Adrenal gland (tissue), 12 donors: ENCODE results near the gene PLD3. TPM values are rescaled to one million over a fixed set of nuclear protein-coding genes. Genes with fewer than 3 reads are reported as not detected.

ENCODE experiments used
- DNase-seq, 7 donors: peaks; one replicate each; pipeline ENCODE4 v3.0.0-alpha.2; 2019 to 2020
- H3K27ac ChIP-seq, 5 donors: fragments of 200-600 bp; sonication (generic) in 4 of 5; 1 replicate in 3 of 5; 2 replicates in 2 of 5; pipeline versions ENCODE4 v1.5.1 to v1.8.0; 2016 to 2020; ENCODE audit warnings: mild to moderate bottlenecking in 1 of 5
- H3K27me3 ChIP-seq: fragments of 200-600 bp; 2 replicates; pipeline ENCODE4 v1.8.0; 2021
- H3K36me3 ChIP-seq, 2 donors: fragments of 200-600 bp; replicated peaks in 1 of 2; 1 replicate in 1 of 2; 2 replicates in 1 of 2; pipeline versions ENCODE4 v1.5.1 to v1.8.0; 2018 to 2022
- H3K4me1 ChIP-seq, 2 donors: fragments of 200-600 bp; replicated peaks in 1 of 2; 1 replicate in 1 of 2; 2 replicates in 1 of 2; pipeline versions ENCODE4 v1.5.1 to v1.8.0; 2018 to 2021
- H3K4me3 ChIP-seq, 4 donors: fragments of 200-600 bp; sonication (generic) in 3 of 4; one replicate each; pipeline ENCODE4 v1.5.1; 2016 to 2018
- H3K9me3 ChIP-seq, 3 donors: fragments of 200-600 bp; sonication (generic) in 1 of 3; replicated peaks in 1 of 3; 1 replicate in 2 of 3; 2 replicates in 1 of 3; pipeline versions ENCODE4 v1.5.1 to v1.8.0; 2016 to 2021
- POLR2A ChIP-seq, 2 donors: fragments of 450-650 bp; IDR thresholded peaks; one replicate each; pipeline ENCODE4 v1.6.1; 2017; ENCODE audit warnings: antibody characterized with exemption in 2 of 2, mild to moderate bottlenecking in 2 of 2, moderate library complexity in 1 of 2
- WGBS, 4 donors: extraction: QIAGEN DNeasy Blood & Tissue Kit in 2 of 4; methylation state at CpG; one replicate each; pipeline versions ENCODE4 v1.1.5 to v1.1.7; 2013 to 2017; 5-methylcytosine and 5-hydroxymethylcytosine counted together
- intact Hi-C, 2 donors: fragments of 100-400 bp; cut with DNase I; formaldehyde crosslinking; loops; one replicate each; pipeline versions ENCODE4 v1.14.1 to v1.15.0; 2022 to 2023
- polyA plus RNA-seq, 3 donors: library from polyadenylated mRNA; stranded (reverse); fragments of 200-250 nt in 2 of 3; fragments of 350-450 nt in 1 of 3; fragmentation: Illumina TruSeq in 1 of 3; extraction: RNeasy Lipid Tissue Mini Kit (QIAGEN cat#74804) in 1 of 3; gene quantifications; one replicate each; pipeline ENCODE4 v1.2.3, GENCODE V29; 2013 to 2014
- total RNA-seq, 9 donors: library from RNA; depleted of rRNA in 4 of 9; stranded (reverse); fragments of >200 nt in 4 of 9; fragments of 120-200 nt in 1 of 9; fragmentation: NEBNext Ultra II Directional in 1 of 9; extraction: Animal tissue kit (Norgen Biotek cat#: 25700) in 1 of 9; gene quantifications; one replicate each; pipeline versions ENCODE4 v1.1.0 to v1.2.4, GENCODE V29; 2013 to 2023
- TF ChIP-seq, protein P1 (sequence below), 6 experiments: fragments of 450-650 bp in 4 of 6; fragments of 200-600 bp in 2 of 6; sonication (generic) in 1 of 6; IDR thresholded peaks; 1 replicate in 5 of 6; 2 replicates in 1 of 6; pipeline versions ENCODE4 v1.5.1 to v1.8.0; 2016 to 2021; ENCODE audit warnings: antibody characterized with exemption in 6 of 6, mild to moderate bottlenecking in 2 of 6, moderate library complexity in 1 of 6
- donor health status: healthy with polysubstance abuse.
- donor health status: Bipolar disorder and iron deficiency.
- donor health status: DM: yes; HTN: yes; CAD: no.
- donor health status: DM: no; HTN: no; CAD: no.
- donor health status: DM: no; HTN: no; CAD: no.
- donor health status: DM: yes; HTN: yes; CAD: no.

The PLD3 gene
- total and polyA plus RNA-seq, 12 donors = 170 to 1,019 (median 415) TPM

GRCh38 chr19:40309666-40310065 is 38.8 kb upstream of the PLD3 start:
- H3K4me1 ChIP-seq = no peaks in the 10 kb centered on the region
- TF ChIP-seq, protein P1, sequence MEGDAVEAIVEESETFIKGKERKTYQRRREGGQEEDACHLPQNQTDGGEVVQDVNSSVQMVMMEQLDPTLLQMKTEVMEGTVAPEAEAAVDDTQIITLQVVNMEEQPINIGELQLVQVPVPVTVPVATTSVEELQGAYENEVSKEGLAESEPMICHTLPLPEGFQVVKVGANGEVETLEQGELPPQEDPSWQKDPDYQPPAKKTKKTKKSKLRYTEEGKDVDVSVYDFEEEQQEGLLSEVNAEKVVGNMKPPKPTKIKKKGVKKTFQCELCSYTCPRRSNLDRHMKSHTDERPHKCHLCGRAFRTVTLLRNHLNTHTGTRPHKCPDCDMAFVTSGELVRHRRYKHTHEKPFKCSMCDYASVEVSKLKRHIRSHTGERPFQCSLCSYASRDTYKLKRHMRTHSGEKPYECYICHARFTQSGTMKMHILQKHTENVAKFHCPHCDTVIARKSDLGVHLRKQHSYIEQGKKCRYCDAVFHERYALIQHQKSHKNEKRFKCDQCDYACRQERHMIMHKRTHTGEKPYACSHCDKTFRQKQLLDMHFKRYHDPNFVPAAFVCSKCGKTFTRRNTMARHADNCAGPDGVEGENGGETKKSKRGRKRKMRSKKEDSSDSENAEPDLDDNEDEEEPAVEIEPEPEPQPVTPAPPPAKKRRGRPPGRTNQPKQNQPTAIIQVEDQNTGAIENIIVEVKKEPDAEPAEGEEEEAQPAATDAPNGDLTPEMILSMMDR (IDR thresholded peaks at IDR 0.05) = no peak
- no peak for TF ChIP-seq POLR2A (IDR thresholded peaks at IDR 0.05)
- H3K27ac ChIP-seq = no peak overlapping the region
- no peak overlapping the region for H3K4me3 ChIP-seq
- intact Hi-C loops = loop anchor here in 1 of 2 donors (10.0 kb wide), 1 partner anchor 65 kb away; no protein-coding TSS in a partner anchor
- no peaks in the 10 kb centered on the region for H3K9me3 ChIP-seq
- WGBS, 4 donors = 79 to 88% (median 86%) methylated on average over 1 of the region's 1 CpG
- no peaks in the 10 kb centered on the region for H3K36me3 ChIP-seq
- no peaks in the 10 kb centered on the region for H3K27me3 ChIP-seq
- no peak for DNase-seq

DNA sequence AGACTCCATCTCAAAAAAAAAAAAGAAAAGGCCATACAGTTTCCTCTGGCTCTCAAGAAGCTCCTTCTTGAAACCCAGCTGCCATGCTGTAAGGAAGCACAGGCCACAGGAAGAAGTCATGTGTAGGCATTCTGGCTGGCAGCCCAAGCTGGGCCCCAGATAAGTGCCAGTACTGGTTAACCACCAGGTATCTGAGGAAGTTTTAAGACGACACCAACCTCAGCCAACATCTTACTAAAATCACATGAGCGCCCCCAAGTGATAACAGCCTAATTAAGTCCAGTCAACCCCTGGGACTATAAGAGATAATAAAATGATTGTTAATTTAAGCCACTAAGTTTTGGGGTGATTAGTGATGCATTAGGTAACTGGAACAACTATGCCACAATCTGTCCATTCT is 36.0 kb upstream of the PLD3 start:
- intact Hi-C loops = no loop called here
- Histone ChIP-seq H3K9me3 (no peaks in the 10 kb centered on the region), H3K4me1 (no peaks in the 10 kb centered on the region), H3K4me3 (no peak overlapping the region), H3K36me3 (no peaks in the 10 kb centered on the region), H3K27ac (no peak overlapping the region), H3K27me3 (no peaks in the 10 kb centered on the region)
- TF ChIP-seq POLR2A (IDR thresholded peaks at IDR 0.05) = no peak
- TF ChIP-seq, protein P1 (IDR thresholded peaks at IDR 0.05) = no peak
- WGBS, 4 donors = 45 to 87% (median 78%) methylated on average over 2 of the region's 2 CpGs
- no peak for DNase-seq

DNA sequence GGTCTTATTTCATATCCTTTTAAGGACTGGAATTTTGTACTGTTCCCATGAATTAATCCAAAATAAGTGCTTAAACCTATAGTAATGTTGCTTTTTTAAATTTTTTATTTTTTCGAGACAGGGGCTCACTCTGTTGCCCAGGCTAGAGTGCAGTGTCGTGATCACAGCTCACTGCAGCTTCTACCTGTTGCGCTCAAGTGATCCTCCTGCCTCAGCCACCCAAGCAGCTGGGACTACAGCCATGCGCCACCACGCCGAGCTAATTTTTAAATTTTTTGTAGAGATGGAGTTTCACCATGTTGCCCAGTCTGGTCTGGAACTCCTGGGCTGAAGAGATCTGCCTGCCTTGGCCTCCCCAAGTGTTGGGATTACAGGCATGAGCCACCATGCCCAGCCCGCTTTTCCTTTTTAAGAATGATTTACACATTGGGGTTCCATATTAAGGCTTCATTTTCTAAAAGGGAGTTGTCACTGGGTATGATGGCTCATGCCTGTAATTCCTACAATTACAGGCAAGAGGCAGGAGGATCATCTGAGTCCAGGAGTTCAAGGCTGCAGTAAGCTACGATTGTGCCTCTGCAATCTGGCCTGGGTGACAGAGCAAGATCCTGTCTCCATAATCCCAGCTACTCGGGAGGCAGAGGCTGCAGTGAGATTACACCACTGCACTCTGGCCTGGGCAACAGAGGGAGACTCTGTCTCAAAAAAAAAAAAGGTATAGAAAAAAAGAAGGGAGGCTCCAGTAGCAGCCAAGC is 35.1 kb upstream of the PLD3 start:
- intact Hi-C loops = no loop called here
- no peaks in the 10 kb centered on the region for H3K27me3 ChIP-seq
- no peaks in the 10 kb centered on the region for H3K9me3 ChIP-seq
- no peaks in the 10 kb centered on the region for H3K4me1 ChIP-seq
- no peak for DNase-seq
- TF ChIP-seq, protein P1 (IDR thresholded peaks at IDR 0.05) = no peak
- no peak for TF ChIP-seq POLR2A (IDR thresholded peaks at IDR 0.05)
- H3K36me3 ChIP-seq = peaks cover 0 to 3% of the 10 kb centered on the region in 2 donors
- no peak overlapping the region for H3K27ac ChIP-seq
- 82 to 91% (median 86%) methylated on average over 9 of the region's 9 CpGs for WGBS, 4 donors
- H3K4me3 ChIP-seq = no peak overlapping the region

DNA sequence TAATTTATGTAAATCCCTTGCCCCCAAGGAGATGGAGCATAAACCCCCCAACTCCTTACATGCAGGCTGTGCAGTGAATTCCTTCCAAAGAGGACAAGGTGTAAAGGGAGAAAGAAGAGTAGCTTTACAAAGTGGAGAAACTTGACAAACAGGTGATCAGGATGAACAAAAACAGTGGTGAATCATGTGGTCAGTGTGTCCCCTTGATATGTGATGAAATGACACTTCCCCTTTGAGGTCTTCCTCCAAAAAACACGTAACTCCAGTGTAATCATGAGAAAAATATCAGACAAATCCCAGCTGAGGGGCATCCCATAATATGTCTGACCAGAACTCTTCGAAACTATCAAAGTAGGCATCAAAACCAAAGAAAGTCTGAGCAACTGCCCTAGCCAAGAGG is 33.8 kb upstream of the PLD3 start:
- intact Hi-C loops = no loop called here
- DNase-seq = no peak
- Histone ChIP-seq H3K4me3 (no peak overlapping the region), H3K36me3 (peaks cover 0 to 4% of the 10 kb centered on the region in 2 donors), H3K27me3 (no peaks in the 10 kb centered on the region), H3K4me1 (no peaks in the 10 kb centered on the region), H3K9me3 (no peaks in the 10 kb centered on the region), H3K27ac (no peak overlapping the region)
- TF ChIP-seq, protein P1 (IDR thresholded peaks at IDR 0.05) = no peak
- no peak for TF ChIP-seq POLR2A (IDR thresholded peaks at IDR 0.05)
- WGBS, 4 donors = 83 to 93% (median 89%) methylated on average over 2 of the region's 2 CpGs
